Naive B cell (primary cell): ENCODE data around the gene ITGAD. TPM values are rescaled to one million over a fixed set of nuclear protein-coding genes. Genes with fewer than 3 reads are reported as not detected.
"Not testable (repeated sequence)": the region's sequence is repeated elsewhere in the genome, so short reads cannot be mapped to it uniquely, and the experiment has no call there.

Experiments used
- ATAC-seq, 2 donors: fragments of 150-1000 bp; cut with Tn5 transposase; 2 replicates each; pipeline ENCODE4 v1.10.0; 2021; ENCODE audit warnings: low read depth in 2 of 2, mild to moderate bottlenecking in 2 of 2, moderate library complexity in 2 of 2
- DNase-seq: peaks from one replicate; pipeline ENCODE4 v3.0.0; 2022
- H3K27ac Mint-ChIP-seq, 6 donors: one replicate each; pipeline ENCODE4 v1.8.0; 2020 to 2022; ENCODE audit warnings: mild to moderate bottlenecking in 6 of 6, mixed read lengths in 6 of 6, moderate library complexity in 5 of 6, inconsistent platforms in 2 of 6
- H3K27me3 Mint-ChIP-seq, 3 donors: one replicate each; pipeline ENCODE4 v1.8.0; 2021 to 2022; ENCODE audit warnings: mixed read lengths in 3 of 3, mild to moderate bottlenecking in 1 of 3
- H3K36me3 Mint-ChIP-seq, 2 donors: one replicate each; pipeline ENCODE4 v1.8.0; 2020 to 2022; ENCODE audit warnings: mixed read lengths in 2 of 2, inconsistent platforms in 1 of 2, mild to moderate bottlenecking in 1 of 2
- H3K4me1 Mint-ChIP-seq, 3 donors: one replicate each; pipeline ENCODE4 v1.8.0; 2020 to 2022; ENCODE audit warnings: mixed read lengths in 3 of 3, inconsistent platforms in 1 of 3, mild to moderate bottlenecking in 1 of 3, moderate library complexity in 1 of 3
- H3K4me3 Mint-ChIP-seq, 8 donors: one replicate each; pipeline ENCODE4 v1.8.0; 2020 to 2022; ENCODE audit warnings: mild to moderate bottlenecking in 8 of 8, mixed read lengths in 8 of 8, moderate library complexity in 8 of 8, inconsistent platforms in 2 of 8
- H3K9me3 Mint-ChIP-seq, 7 donors: one replicate each; pipeline ENCODE4 v1.8.0; 2020 to 2022; ENCODE audit warnings: mixed read lengths in 7 of 7, mild to moderate bottlenecking in 5 of 7, inconsistent platforms in 2 of 7, moderate library complexity in 1 of 7
- polyA plus RNA-seq, 6 donors: library from polyadenylated mRNA; unstranded; fragments of 300-500 nt; fragmentation: Illumina TruSeq; gene quantifications; one replicate each; pipeline ENCODE4 v1.2.3, GENCODE V29; 2021; ENCODE audit warnings: low read depth in 6 of 6

ITGAD gene
- polyA plus RNA-seq, 6 donors from 2014 or later = not detected

DNA sequence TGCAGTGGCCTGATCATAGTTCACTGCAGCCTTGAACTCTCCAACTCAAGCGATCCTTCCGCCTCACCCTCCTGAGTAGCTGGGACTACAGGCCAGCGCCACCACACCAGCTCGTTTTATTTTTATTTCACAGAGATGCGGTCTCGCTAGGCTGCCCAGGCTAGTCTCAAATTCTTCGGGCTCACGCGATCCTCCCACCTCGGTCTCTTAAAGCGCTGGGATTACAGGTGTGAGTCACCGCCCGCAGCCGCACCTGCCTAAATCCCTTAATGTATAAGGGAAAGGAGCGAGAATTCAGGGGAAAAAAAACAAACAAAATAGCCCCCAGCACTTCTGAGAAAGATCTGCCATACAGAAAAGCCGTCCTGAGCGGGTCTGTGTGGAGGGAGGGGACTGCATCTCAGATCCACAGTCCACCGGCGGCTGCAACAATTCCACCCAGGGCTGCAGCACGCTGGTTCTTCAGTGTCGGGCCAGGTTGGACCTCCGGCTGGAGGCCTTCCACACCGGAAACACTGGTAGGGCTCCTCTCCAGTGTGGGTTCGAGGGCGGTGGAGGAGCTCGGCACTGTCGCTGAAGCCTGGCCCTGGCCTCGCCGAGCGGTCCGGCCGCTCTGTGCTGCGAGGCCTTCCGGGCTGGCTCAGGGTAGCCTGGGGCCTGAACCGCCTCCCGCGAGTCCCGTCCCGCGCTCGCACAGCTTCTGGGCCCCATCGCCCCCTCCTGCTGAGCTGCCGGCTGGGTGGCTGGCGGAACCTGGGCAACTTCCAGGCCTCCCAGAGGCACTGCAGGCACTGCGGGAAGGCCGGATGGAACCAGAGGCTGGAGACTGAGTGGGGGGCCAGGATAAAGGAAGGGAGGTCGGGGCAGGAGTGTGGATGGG, 42.4 kb downstream of the ITGAD start:
- Mint-ChIP-seq H3K4me3 (no peak overlapping the region), H3K27me3 (no peaks in the 10 kb centered on the region), H3K4me1 (peaks cover 13 to 16% (median 14%) of the 10 kb centered on the region in 3 donors), H3K36me3 (no peaks in the 10 kb centered on the region), H3K27ac (no peak overlapping the region), H3K9me3 (no peaks in the 10 kb centered on the region)
- no peak for DNase-seq
- no peak for ATAC-seq

DNA sequence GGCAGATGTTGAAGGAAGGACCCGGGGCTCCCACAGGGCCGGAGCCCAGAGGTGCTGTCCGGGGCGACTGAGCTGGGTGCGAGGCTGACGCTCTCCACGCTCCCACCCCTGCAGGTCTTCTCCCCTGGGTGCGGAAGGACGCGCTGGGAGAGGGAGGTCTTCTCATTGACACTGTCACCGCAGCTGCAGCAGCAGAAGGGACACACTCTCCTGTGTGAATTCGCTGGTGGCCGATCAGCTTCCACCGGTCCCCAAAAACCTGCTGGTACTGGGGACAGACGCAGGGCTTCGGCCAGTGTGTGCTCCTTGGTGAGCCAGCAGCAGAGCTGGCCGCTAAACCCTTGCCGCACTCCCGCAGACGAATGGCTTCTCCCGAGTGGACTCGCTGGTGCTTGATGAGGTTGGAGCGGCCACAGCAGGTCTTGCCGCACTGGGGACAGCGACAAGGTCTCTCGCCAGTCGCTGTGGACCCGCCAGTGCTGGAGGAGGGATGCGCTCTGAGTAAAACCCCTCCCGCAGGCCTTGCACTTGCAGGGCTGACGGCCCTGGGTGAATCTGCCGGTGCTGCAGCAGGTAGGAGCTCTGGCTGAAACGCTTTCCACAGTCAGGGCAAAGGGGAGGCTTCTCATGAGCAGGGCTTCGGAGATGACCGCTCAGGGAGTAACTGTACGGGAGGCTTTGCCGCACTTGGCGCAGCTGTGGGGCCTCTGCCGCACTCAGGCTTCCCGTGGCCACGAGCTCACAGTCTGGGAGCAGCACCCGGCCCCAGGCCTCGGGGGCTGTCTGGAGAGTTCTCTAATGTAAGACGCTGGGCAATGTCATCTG, 43.3 kb downstream of the ITGAD start:
- Mint-ChIP-seq H3K27ac (peak overlapping the region in 2 of 6 donors; percentile 10 to 37), H3K9me3 (no peaks in the 10 kb centered on the region), H3K27me3 (no peaks in the 10 kb centered on the region), H3K4me3 (no peak overlapping the region), H3K36me3 (no peaks in the 10 kb centered on the region), H3K4me1 (peaks cover 13 to 16% (median 14%) of the 10 kb centered on the region in 3 donors)
- ATAC-seq (no peak), DNase-seq (no peak)

DNA sequence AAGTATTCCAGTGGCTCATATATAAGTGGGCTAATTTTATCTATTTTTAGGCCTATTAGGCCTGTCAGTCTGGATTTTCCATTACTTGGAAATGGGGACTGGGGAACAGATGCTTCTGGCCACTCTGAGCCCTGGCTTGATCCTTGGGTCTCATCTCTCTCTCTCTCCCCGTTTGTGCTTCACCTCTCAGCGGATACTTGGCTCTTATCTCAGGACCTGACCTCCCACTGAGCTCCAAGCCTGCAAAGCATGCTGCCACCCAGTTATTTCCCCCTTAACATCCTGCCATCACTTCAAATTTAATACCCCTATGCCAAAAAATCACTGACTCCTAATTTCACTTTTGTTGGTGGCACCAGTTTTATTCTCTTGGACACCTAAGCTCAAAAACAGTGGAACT, 45.3 kb downstream of the ITGAD start:
- no peak for ATAC-seq
- H3K27ac Mint-ChIP-seq = peak overlapping the region in 1 of 6 donors; percentile 70

GRCh38 chr16:31439023-31439422, 45.9 kb downstream of the ITGAD start:
- not testable (repeated sequence) for H3K27me3 Mint-ChIP-seq, H3K27ac Mint-ChIP-seq, H3K9me3 Mint-ChIP-seq, DNase-seq, H3K36me3 Mint-ChIP-seq
- Mint-ChIP-seq H3K4me3 (peak overlapping the region in 2 of 8 donors; percentile 8 to 42), H3K4me1 (peaks cover 18 to 22% (median 22%) of the 10 kb centered on the region in 3 donors)
- peak; percentile 64 to 69 for ATAC-seq

More for the DNA sequence above, 45.3 kb downstream of the ITGAD start:
- Mint-ChIP-seq H3K36me3 (no peaks in the 10 kb centered on the region), H3K4me3 (peak overlapping the region in 1 of 8 donors; percentile 56), H3K4me1 (peaks cover 18 to 22% (median 22%) of the 10 kb centered on the region in 3 donors), H3K9me3 (no peaks in the 10 kb centered on the region), H3K27me3 (peaks cover 0 to 5% (median 0%) of the 10 kb centered on the region in 3 donors)
- DNase-seq = no peak

DNA sequence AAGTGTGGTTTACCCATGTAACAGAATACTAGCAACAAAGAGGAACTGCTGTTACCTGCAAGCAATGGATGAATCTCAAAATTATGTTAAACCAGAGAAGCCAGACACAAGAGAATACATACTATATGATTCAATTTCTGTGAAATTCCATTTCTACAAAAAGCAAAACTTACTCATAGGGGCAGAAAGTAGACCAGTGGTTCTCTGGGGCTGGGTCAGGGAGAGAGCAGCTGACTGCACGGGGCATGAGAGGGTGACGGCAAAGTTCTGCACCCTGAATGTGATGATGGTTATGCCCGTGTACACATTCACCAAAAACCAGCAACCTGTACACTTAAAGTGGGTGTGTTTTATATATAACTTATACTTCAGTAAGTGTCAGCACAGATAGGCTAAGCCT, 46.4 kb downstream of the ITGAD start:
- DNase-seq (no peak), ATAC-seq (no peak)
- Mint-ChIP-seq H3K4me3 (peak overlapping the region in 3 of 8 donors; percentile 8 to 42 (median 28)), H3K27me3 (peaks cover 0 to 5% (median 0%) of the 10 kb centered on the region in 3 donors), H3K4me1 (peaks cover 18 to 22% (median 22%) of the 10 kb centered on the region in 3 donors), H3K9me3 (no peaks in the 10 kb centered on the region), H3K36me3 (no peaks in the 10 kb centered on the region), H3K27ac (no peak overlapping the region)

- H3K4me1 Mint-ChIP-seq = peaks cover 18 to 22% (median 22%) of the 10 kb centered on the region in 3 donors
- ATAC-seq (no peak), DNase-seq (no peak)
- H3K4me3 Mint-ChIP-seq = peak overlapping the region in 4 of 8 donors; percentile 35 to 90 (median 43)
- no peaks in the 10 kb centered on the region for H3K36me3 Mint-ChIP-seq
- H3K9me3 Mint-ChIP-seq = no peaks in the 10 kb centered on the region
- H3K27ac Mint-ChIP-seq = no peak overlapping the region
- H3K27me3 Mint-ChIP-seq = peaks cover 0 to 5% (median 0%) of the 10 kb centered on the region in 3 donors
These were observed 47.5 kb downstream of the ITGAD start for GRCh38 chr16:31440516-31441184.

- H3K27ac Mint-ChIP-seq = peak overlapping the region in 3 of 6 donors; percentile 13 to 88 (median 76)
- H3K4me1 Mint-ChIP-seq = peaks cover 18 to 26% (median 22%) of the 10 kb centered on the region in 3 donors
- no peaks in the 10 kb centered on the region for H3K9me3 Mint-ChIP-seq
These were observed 48.8 kb downstream of the ITGAD start for GRCh38 chr16:31441956-31442355.

DNA sequence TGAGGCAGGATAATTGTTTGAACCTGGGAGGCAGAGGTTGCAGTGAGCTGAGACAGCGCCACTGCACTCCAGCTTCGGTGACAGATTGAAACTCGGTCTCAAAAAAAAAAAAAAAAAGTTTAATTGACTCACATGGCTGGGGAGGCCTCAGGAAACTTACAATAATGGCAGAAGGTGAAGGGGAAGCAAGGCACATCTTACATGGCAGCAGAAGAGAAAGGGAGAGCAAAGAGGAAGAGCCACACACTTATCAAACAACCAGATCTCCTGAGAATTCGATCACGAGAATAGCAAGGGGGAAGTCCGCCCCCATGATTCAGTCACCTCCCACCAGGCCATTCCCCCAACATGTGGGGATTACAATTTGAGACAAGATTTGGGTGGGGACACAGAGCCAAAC, 52.8 kb downstream of the ITGAD start:
- H3K36me3 Mint-ChIP-seq, ATAC-seq, H3K9me3 Mint-ChIP-seq, H3K27me3 Mint-ChIP-seq, DNase-seq, H3K4me3 Mint-ChIP-seq: not testable (repeated sequence)
- Mint-ChIP-seq H3K27ac (peak overlapping the region in 2 of 6 donors; percentile 28 to 65), H3K4me1 (peaks cover 2 to 15% (median 7%) of the 10 kb centered on the region in 3 donors)

More at GRCh38 chr16:31441956-31442355, 48.8 kb downstream of the ITGAD start:
- Mint-ChIP-seq H3K27me3 (peaks cover 0 to 5% (median 0%) of the 10 kb centered on the region in 3 donors), H3K4me3 (peak overlapping the region; percentile 75 to 98 (median 86)), H3K36me3 (no peaks in the 10 kb centered on the region)
- DNase-seq (no peak), ATAC-seq (no peak)

DNA sequence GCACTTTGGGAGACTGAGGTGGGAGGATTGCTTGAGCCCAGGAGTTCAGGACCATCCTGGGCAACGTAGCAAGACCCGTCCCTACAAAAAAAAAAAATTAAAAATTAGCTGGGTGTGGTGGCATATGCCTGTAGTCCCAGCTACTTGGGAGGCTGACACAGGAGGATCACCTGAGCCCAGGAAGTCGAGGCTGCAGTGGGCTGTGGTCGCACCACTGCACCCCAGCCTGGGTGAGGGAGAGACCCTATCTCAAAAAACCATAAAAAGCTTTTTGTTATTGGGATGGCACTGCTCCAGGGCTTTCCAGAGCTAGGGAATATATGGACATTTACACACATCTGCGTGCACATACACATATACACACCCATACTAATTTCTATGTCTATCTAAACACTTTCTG, 58.1 kb downstream of the ITGAD start:
- Mint-ChIP-seq H3K36me3 (no peaks in the 10 kb centered on the region), H3K4me1 (peaks cover 25 to 28% (median 26%) of the 10 kb centered on the region in 3 donors), H3K27ac (peak overlapping the region in 1 of 6 donors; percentile 83), H3K27me3 (no peaks in the 10 kb centered on the region), H3K4me3 (no peak overlapping the region), H3K9me3 (no peaks in the 10 kb centered on the region)
- DNase-seq = no peak
- no peak for ATAC-seq

DNA sequence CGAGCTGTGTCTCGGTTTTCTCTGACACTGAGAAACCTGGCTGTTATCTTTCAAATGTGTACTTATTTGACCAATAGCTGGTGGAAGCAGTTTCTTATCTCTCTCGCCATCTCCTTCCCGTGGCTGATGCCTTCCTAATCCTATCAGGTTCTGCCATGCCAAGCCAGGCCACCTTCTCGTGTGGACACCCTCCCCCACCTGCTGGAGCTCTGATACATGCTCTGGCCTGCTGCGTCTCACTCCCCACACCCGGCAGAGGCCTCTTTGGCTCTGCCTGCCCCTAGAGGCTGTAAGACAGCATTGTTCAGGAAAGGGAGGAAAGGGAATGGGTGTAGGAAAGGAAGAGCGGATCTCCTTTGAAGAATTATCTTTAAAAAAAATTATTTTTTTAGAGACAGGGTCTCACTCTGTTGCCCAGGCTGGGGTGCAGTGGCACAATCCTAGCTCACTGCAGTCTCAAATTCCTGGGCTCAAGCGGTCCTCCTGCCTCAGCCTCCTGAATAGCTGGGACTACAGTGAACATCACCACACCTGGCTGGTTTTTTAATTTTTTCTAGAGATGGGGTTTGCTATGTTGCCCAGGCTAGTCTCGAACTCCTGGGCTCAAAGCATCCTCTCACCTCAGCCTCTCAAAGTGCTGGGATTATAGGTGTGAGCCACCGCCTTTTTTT, 58.7 kb downstream of the ITGAD start:
- Mint-ChIP-seq H3K27me3 (no peaks in the 10 kb centered on the region), H3K27ac (peak overlapping the region in 2 of 6 donors; percentile 83 to 88), H3K9me3 (no peaks in the 10 kb centered on the region), H3K4me1 (peaks cover 25 to 33% (median 28%) of the 10 kb centered on the region in 3 donors), H3K4me3 (no peak overlapping the region), H3K36me3 (no peaks in the 10 kb centered on the region)
- DNase-seq = no peak
- no peak for ATAC-seq

- Mint-ChIP-seq H3K36me3 (no peaks in the 10 kb centered on the region), H3K27ac (peak overlapping the region in 1 of 6 donors; percentile 83), H3K4me3 (no peak overlapping the region), H3K9me3 (no peaks in the 10 kb centered on the region), H3K4me1 (peaks cover 25 to 41% (median 31%) of the 10 kb centered on the region in 3 donors), H3K27me3 (no peaks in the 10 kb centered on the region)
- DNase-seq = no peak
- ATAC-seq = no peak
These were observed 59.5 kb downstream of the ITGAD start for GRCh38 chr16:31452631-31453106.
